HEK293 (cell line): ENCODE measurements around the gene ANKRD31.

Experiments used
- CTCF ChIA-PET: fragments of 350-600 bp; formaldehyde crosslinking; extraction: SDS; loops from one replicate; lab custom pipeline; 2021; ENCODE audit warnings: antibody characterized with exemption; lab: Yijun Ruan, JAX
- POLR2A ChIA-PET: fragments of 300-600 bp; formaldehyde crosslinking; extraction: SDS; loops from one replicate; lab custom pipeline; 2020; ENCODE audit warnings: antibody characterized with exemption, inconsistent platforms; lab: Yijun Ruan, JAX
- H3K27ac ChIP-seq: fragments of 200-500 bp; sonication (Bioruptor generic); 2 replicates; pipeline ENCODE4 v1.5.1; 2014; ENCODE audit warnings: low read depth, low read length, control low read depth, inconsistent platforms; ENCODE audit errors: extremely low read depth
- H3K36me3 ChIP-seq, 2 experiments: fragments of 200-500 bp in 1 of 2; sonication (Bioruptor generic) in 1 of 2; 1 replicate in 1 of 2; 2 replicates in 1 of 2; pipeline ENCODE4 v1.5.1; 2014 to 2017; ENCODE audit warnings: inconsistent platforms in 2 of 2, low read length in 2 of 2; ENCODE audit not compliant: control insufficient read depth in 2 of 2, insufficient read depth in 1 of 2
- H3K4me1 ChIP-seq: fragments of 200-500 bp; sonication (Bioruptor generic); 2 replicates; pipeline ENCODE4 v1.5.1; 2014; ENCODE audit warnings: mild to moderate bottlenecking, low read length, inconsistent platforms; ENCODE audit not compliant: control insufficient read depth, insufficient read depth
- H3K4me3 ChIP-seq: 2 replicates; pipeline ENCODE4 v1.5.1; 2011; ENCODE audit warnings: low read depth, mild to moderate bottlenecking, control low read depth, low read length, moderate library complexity
- H3K9me3 ChIP-seq: fragments of 200-500 bp; sonication (Bioruptor generic); 2 replicates; pipeline ENCODE4 v1.5.1; 2014; ENCODE audit warnings: low read depth, low read length, inconsistent platforms; ENCODE audit not compliant: control insufficient read depth, insufficient read depth
- GLI2 ChIP-seq: fragments of 450-650 bp; formaldehyde crosslinking; IDR thresholded peaks from 2 replicates; pipeline ENCODE4; 2017; ENCODE audit warnings: missing biosample characterization, missing genetic modification characterization, low read depth, borderline replicate concordance
- HOXD13 ChIP-seq: sonication (generic); formaldehyde crosslinking; IDR thresholded peaks from 2 replicates; pipeline ENCODE4 v1.8.0; 2022; ENCODE audit warnings: missing genetic modification reagents, borderline replicate concordance
- KLF1 ChIP-seq: fragments of 450-650 bp; formaldehyde crosslinking; IDR thresholded peaks from 2 replicates; pipeline ENCODE4 v1.5.1; 2016; ENCODE audit warnings: missing biosample characterization, missing genetic modification characterization
- KLF10 ChIP-seq: fragments of 450-650 bp; IDR thresholded peaks from 2 replicates; pipeline ENCODE4 v1.5.1; 2018; ENCODE audit warnings: missing biosample characterization, mild to moderate bottlenecking, missing genetic modification characterization
- TCF7L2 ChIP-seq: IDR thresholded peaks from 2 replicates; pipeline ENCODE4 v1.6.1; 2011; ENCODE audit warnings: low read depth, mild to moderate bottlenecking, inconsistent platforms, low read length, moderate library complexity, borderline replicate concordance
- ZBTB21 ChIP-seq: fragments of 450-650 bp; formaldehyde crosslinking; IDR thresholded peaks from 2 replicates; pipeline ENCODE4 v1.5.1; 2017; ENCODE audit warnings: missing biosample characterization, missing genetic modification characterization
- ZBTB6 ChIP-seq: fragments of 450-650 bp; formaldehyde crosslinking; IDR thresholded peaks from 2 replicates; pipeline ENCODE4 v1.5.1; 2017; ENCODE audit warnings: missing biosample characterization, missing genetic modification characterization
- ZNF10 ChIP-seq: fragments of 450-650 bp; formaldehyde crosslinking; IDR thresholded peaks from 2 replicates; pipeline ENCODE4 v1.5.1; 2017; ENCODE audit warnings: missing biosample characterization, missing genetic modification characterization
- ZNF133 ChIP-seq: fragments of 450-650 bp; formaldehyde crosslinking; IDR thresholded peaks from 2 replicates; pipeline ENCODE4 v1.5.1; 2016; ENCODE audit warnings: missing biosample characterization, missing genetic modification characterization
- ZNF23 ChIP-seq: fragments of 450-650 bp; formaldehyde crosslinking; IDR thresholded peaks from 2 replicates; pipeline ENCODE4 v1.5.1; 2016; ENCODE audit warnings: missing biosample characterization, missing genetic modification characterization, borderline replicate concordance
- ZNF266 ChIP-seq: fragments of 450-650 bp; formaldehyde crosslinking; IDR thresholded peaks from 2 replicates; pipeline ENCODE4 v1.5.1; 2016; ENCODE audit warnings: missing biosample characterization, missing genetic modification characterization, low read depth
- ZNF324 ChIP-seq: fragments of 450-650 bp; formaldehyde crosslinking; IDR thresholded peaks from 2 replicates; pipeline ENCODE4 v1.5.1; 2016; ENCODE audit warnings: missing biosample characterization, missing genetic modification characterization
- ZNF501 ChIP-seq: fragments of 450-650 bp; formaldehyde crosslinking; IDR thresholded peaks from 2 replicates; pipeline ENCODE4 v1.5.1; 2016; ENCODE audit warnings: missing biosample characterization, missing genetic modification characterization
- ZNF549 ChIP-seq: fragments of 450-650 bp; IDR thresholded peaks from 2 replicates; pipeline ENCODE4 v1.5.1; 2018; ENCODE audit warnings: missing biosample characterization, missing genetic modification characterization, mild to moderate bottlenecking, inconsistent platforms, moderate library complexity
- ZNF626 ChIP-seq: fragments of 450-650 bp; sonication (Bioruptor Pico); formaldehyde crosslinking; IDR thresholded peaks from 2 replicates; pipeline ENCODE4 v1.5.1; 2018; ENCODE audit warnings: missing biosample characterization, missing genetic modification characterization, inconsistent platforms
- ZNF639 ChIP-seq: fragments of 450-650 bp; formaldehyde crosslinking; IDR thresholded peaks from 2 replicates; pipeline ENCODE4 v1.5.1; 2016; ENCODE audit warnings: missing biosample characterization, missing genetic modification characterization
- ZNF660 ChIP-seq: fragments of 450-650 bp; IDR thresholded peaks from 2 replicates; pipeline ENCODE4 v1.5.1; 2018; ENCODE audit warnings: missing biosample characterization, mild to moderate bottlenecking, missing genetic modification characterization
- ZNF777 ChIP-seq: fragments of 450-650 bp; formaldehyde crosslinking; IDR thresholded peaks from 2 replicates; pipeline ENCODE4 v1.5.1; 2017; ENCODE audit warnings: missing biosample characterization, missing genetic modification characterization, borderline replicate concordance
- TF ChIP-seq, protein P1 (sequence below): fragments of 450-650 bp; formaldehyde crosslinking; IDR thresholded peaks from 2 replicates; pipeline ENCODE4 v1.5.1; 2016; ENCODE audit warnings: missing biosample characterization, missing genetic modification characterization, borderline replicate concordance

ANKRD31 gene

GRCh38 chr5:75202935-75203334 is 33.7 kb downstream of the ANKRD31 start:
- POLR2A ChIA-PET, result no interaction called here
- Histone ChIP-seq H3K4me1 (no peaks in the 10 kb centered on the region), H3K36me3 (no peaks in the 10 kb centered on the region), H3K9me3 (no peaks in the 10 kb centered on the region), H3K27ac (no peak overlapping the region), H3K4me3 (no peak overlapping the region)
- CTCF ChIA-PET, result no interaction called here
- TF ChIP-seq ZBTB6 (tag by site-specific recombination) (no peak), ZNF639 (tag by site-specific recombination) (no peak), HOXD13 (CRISPR knock-in tag) (no peak), TCF7L2 (no peak)
- TF ChIP-seq, protein P1, sequence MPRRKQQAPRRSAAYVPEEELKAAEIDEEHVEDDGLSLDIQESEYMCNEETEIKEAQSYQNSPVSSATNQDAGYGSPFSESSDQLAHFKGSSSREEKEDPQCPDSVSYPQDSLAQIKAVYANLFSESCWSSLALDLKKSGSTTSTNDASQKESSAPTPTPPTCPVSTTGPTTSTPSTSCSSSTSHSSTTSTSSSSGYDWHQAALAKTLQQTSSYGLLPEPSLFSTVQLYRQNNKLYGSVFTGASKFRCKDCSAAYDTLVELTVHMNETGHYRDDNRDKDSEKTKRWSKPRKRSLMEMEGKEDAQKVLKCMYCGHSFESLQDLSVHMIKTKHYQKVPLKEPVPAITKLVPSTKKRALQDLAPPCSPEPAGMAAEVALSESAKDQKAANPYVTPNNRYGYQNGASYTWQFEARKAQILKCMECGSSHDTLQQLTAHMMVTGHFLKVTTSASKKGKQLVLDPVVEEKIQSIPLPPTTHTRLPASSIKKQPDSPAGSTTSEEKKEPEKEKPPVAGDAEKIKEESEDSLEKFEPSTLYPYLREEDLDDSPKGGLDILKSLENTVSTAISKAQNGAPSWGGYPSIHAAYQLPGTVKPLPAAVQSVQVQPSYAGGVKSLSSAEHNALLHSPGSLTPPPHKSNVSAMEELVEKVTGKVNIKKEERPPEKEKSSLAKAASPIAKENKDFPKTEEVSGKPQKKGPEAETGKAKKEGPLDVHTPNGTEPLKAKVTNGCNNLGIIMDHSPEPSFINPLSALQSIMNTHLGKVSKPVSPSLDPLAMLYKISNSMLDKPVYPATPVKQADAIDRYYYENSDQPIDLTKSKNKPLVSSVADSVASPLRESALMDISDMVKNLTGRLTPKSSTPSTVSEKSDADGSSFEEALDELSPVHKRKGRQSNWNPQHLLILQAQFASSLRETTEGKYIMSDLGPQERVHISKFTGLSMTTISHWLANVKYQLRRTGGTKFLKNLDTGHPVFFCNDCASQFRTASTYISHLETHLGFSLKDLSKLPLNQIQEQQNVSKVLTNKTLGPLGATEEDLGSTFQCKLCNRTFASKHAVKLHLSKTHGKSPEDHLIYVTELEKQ, result no peak

GRCh38 chr5:75200776-75201175 is 35.9 kb downstream of the ANKRD31 start:
- no peak overlapping the region for H3K4me3 ChIP-seq
- H3K27ac ChIP-seq, result no peak overlapping the region
- H3K4me1 ChIP-seq, result no peaks in the 10 kb centered on the region
- no peaks in the 10 kb centered on the region for H3K9me3 ChIP-seq
- TF ChIP-seq ZBTB21 (tag by site-specific recombination), result no peak
- TF ChIP-seq, all 188 proteins: peak for 0
- no peaks in the 10 kb centered on the region for H3K36me3 ChIP-seq
- ChIA-PET CTCF (interaction anchor here (0.6 to 1.1 kb wide), 2 partner anchors 10 to 115 kb away, joined by 3 to 4 read pairs; no protein-coding TSS in a partner anchor), POLR2A (interaction anchor here (0.6 kb wide), 1 partner anchor 389 kb away, joined by 3 read pairs; no protein-coding TSS in a partner anchor)

- ChIA-PET POLR2A (no interaction called here), CTCF (interaction anchor here (1.1 kb wide), 1 partner anchor 11 kb away, joined by 4 read pairs; no protein-coding TSS in a partner anchor)
- Histone ChIP-seq H3K4me3 (no peak overlapping the region), H3K4me1 (no peaks in the 10 kb centered on the region), H3K36me3 (no peaks in the 10 kb centered on the region), H3K27ac (no peak overlapping the region), H3K9me3 (no peaks in the 10 kb centered on the region)
- TF ChIP-seq KLF1 (no peak), ZNF10 (no peak), ZNF501 (no peak), ZNF660 (tag by site-specific recombination) (no peak), ZNF266 (tag by site-specific recombination) (no peak), GLI2 (tag by site-specific recombination) (no peak), ZNF549 (tag by site-specific recombination) (no peak), ZNF324 (no peak), ZNF777 (no peak), KLF10 (tag by site-specific recombination) (no peak), HOXD13 (CRISPR knock-in tag) (no peak), ZNF626 (tag by site-specific recombination) (no peak), ZNF23 (tag by site-specific recombination) (no peak), ZBTB6 (tag by site-specific recombination) (no peak), ZNF133 (tag by site-specific recombination) (no peak)
Measured at GRCh38 chr5:75199946-75200345, 36.7 kb downstream of the ANKRD31 start.
